ENCODE measurements around the gene THEM5. TPM values are rescaled to one million over a fixed set of nuclear protein-coding genes. Genes with fewer than 3 reads are reported as not detected.
A peak's percentile ranks its signal among the peaks of the same experiment; 100 is the strongest.

The THEM5 gene
- total RNA-seq, 4 donors from 2014 or later = not detected

GRCh38 chr1:151831256-151831591, 22.3 kb downstream of the THEM5 start:
- TF ChIP-seq POLR2A (IDR thresholded peaks at IDR 0.05) (no peak), CTCF (IDR thresholded peaks at IDR 0.05) (no peak)
- Histone ChIP-seq H3K36me3 (no peaks in the 10 kb centered on the region), H3K4me1 (peaks cover 0 to 47% (median 3%) of the 10 kb centered on the region in 4 donors), H3K27ac (peak overlapping the region in 3 of 4 donors; percentile 78 to 95 (median 81)), H3K4me3 (peak overlapping the region in 3 of 4 donors; percentile 29 to 67 (median 45)), H3K27me3 (no peaks in the 10 kb centered on the region), H3K9me3 (no peaks in the 10 kb centered on the region)
- no peak for DNase-seq

- Histone ChIP-seq H3K36me3 (no peaks in the 10 kb centered on the region), H3K4me1 (peaks cover 0 to 43% (median 3%) of the 10 kb centered on the region in 4 donors), H3K4me3 (peak overlapping the region in 2 of 4 donors; percentile 45 to 67), H3K27me3 (no peaks in the 10 kb centered on the region), H3K9me3 (no peaks in the 10 kb centered on the region), H3K27ac (peak overlapping the region in 1 of 4 donors; percentile 95)
- no peak for TF ChIP-seq CTCF (IDR thresholded peaks at IDR 0.05)
- TF ChIP-seq POLR2A (IDR thresholded peaks at IDR 0.05) = no peak
- DNase-seq = no peak
These were observed 23.5 kb downstream of the THEM5 start for GRCh38 chr1:151830055-151830454.

GRCh38 chr1:151829352-151830046, 24.0 kb downstream of the THEM5 start:
- H3K9me3 ChIP-seq = no peaks in the 10 kb centered on the region
- H3K27ac ChIP-seq = peak overlapping the region in 1 of 4 donors; percentile 95
- no peaks in the 10 kb centered on the region for H3K36me3 ChIP-seq
- no peaks in the 10 kb centered on the region for H3K27me3 ChIP-seq
- no peak for DNase-seq
- no peak overlapping the region for H3K4me3 ChIP-seq
- TF ChIP-seq POLR2A (IDR thresholded peaks at IDR 0.05) (no peak), CTCF (IDR thresholded peaks at IDR 0.05) (no peak)
- H3K4me1 ChIP-seq = peaks cover 0 to 39% (median 3%) of the 10 kb centered on the region in 4 donors

- no peak overlapping the region for H3K27ac ChIP-seq
These were observed 24.6 kb downstream of the THEM5 start for GRCh38 chr1:151828921-151829320.

GRCh38 chr1:151827853-151828252, 25.7 kb downstream of the THEM5 start:
- no peak for DNase-seq
- H3K27me3 ChIP-seq = no peaks in the 10 kb centered on the region
- peak overlapping the region in 1 of 4 donors; percentile 25 for H3K27ac ChIP-seq
- peaks cover 0 to 23% (median 3%) of the 10 kb centered on the region in 4 donors for H3K4me1 ChIP-seq
- no peaks in the 10 kb centered on the region for H3K9me3 ChIP-seq
- H3K36me3 ChIP-seq = no peaks in the 10 kb centered on the region
- H3K4me3 ChIP-seq = no peak overlapping the region
- TF ChIP-seq CTCF (IDR thresholded peaks at IDR 0.05) (no peak), POLR2A (IDR thresholded peaks at IDR 0.05) (no peak)

More at GRCh38 chr1:151828921-151829320, 24.6 kb downstream of the THEM5 start:
- Histone ChIP-seq H3K36me3 (no peaks in the 10 kb centered on the region), H3K9me3 (no peaks in the 10 kb centered on the region), H3K4me3 (no peak overlapping the region), H3K27me3 (no peaks in the 10 kb centered on the region), H3K4me1 (peaks cover 0 to 34% (median 3%) of the 10 kb centered on the region in 4 donors)
- no peak for DNase-seq
- TF ChIP-seq CTCF (IDR thresholded peaks at IDR 0.05) (no peak), POLR2A (IDR thresholded peaks at IDR 0.05) (no peak)

Data from Peyer's patch (tissue), 4 donors.